ENCODE data around the gene ATP8A2.

DNA sequence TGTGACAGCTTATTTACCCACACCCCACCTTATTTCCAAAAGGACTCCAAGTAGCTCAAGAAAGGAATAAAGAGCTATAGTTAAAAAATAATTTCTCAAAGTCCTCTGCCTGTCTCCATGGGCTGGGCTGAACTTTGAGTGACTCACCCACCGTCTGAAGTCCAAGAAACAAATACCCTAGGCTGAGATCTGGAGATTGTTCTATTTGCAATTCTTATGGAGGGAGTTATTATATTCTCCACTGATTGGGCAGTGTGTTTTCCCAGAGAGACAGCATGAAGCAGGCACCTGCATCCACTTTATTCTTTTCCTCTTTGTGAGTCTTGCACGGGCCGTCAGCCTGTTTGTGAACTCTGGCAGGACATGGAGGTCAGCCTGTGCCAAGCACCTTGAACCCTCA is 616.9 kb downstream of the ATP8A2 start:
- TF ChIP-seq, protein P1, sequence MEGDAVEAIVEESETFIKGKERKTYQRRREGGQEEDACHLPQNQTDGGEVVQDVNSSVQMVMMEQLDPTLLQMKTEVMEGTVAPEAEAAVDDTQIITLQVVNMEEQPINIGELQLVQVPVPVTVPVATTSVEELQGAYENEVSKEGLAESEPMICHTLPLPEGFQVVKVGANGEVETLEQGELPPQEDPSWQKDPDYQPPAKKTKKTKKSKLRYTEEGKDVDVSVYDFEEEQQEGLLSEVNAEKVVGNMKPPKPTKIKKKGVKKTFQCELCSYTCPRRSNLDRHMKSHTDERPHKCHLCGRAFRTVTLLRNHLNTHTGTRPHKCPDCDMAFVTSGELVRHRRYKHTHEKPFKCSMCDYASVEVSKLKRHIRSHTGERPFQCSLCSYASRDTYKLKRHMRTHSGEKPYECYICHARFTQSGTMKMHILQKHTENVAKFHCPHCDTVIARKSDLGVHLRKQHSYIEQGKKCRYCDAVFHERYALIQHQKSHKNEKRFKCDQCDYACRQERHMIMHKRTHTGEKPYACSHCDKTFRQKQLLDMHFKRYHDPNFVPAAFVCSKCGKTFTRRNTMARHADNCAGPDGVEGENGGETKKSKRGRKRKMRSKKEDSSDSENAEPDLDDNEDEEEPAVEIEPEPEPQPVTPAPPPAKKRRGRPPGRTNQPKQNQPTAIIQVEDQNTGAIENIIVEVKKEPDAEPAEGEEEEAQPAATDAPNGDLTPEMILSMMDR (IDR thresholded peaks at IDR 0.05) = no peak
- no peak for TF ChIP-seq EZH2phosphoT487 (IDR thresholded peaks at IDR 0.05)
- TF ChIP-seq EZH2 (IDR thresholded peaks at IDR 0.05) = no peak

All from neural progenitor cell (in vitro differentiated cells).